Activated CD8-positive, alpha-beta memory T cell treated with anti-CD3 and anti-CD28 coated beads for 36 hours (primary cell): ENCODE measurements around the gene CACNA2D2. TPM values are rescaled to one million over a fixed set of nuclear protein-coding genes. Genes with fewer than 3 reads are reported as not detected.

Source experiments
- CTCF ChIA-PET: fragments of 350-600 bp; sonication (Branson Sonifier 250); formaldehyde crosslinking; loops from one replicate; lab custom pipeline; 2021; ENCODE audit warnings: antibody characterized with exemption; lab: Charles Lee
- POLR2A ChIA-PET: fragments of 350-600 bp; sonication (Branson Sonifier 250); formaldehyde crosslinking; loops from one replicate; lab custom pipeline; 2021; ENCODE audit warnings: antibody characterized with exemption; lab: Charles Lee
- total RNA-seq, 2 experiments: library from RNA; stranded (reverse); gene quantifications; one replicate each; pipeline ENCODE4 v1.2.3, GENCODE V29; 2021

Gene CACNA2D2
- total RNA-seq, 2 experiments from 2014 or later = 0.55 to 0.67 TPM

DNA sequence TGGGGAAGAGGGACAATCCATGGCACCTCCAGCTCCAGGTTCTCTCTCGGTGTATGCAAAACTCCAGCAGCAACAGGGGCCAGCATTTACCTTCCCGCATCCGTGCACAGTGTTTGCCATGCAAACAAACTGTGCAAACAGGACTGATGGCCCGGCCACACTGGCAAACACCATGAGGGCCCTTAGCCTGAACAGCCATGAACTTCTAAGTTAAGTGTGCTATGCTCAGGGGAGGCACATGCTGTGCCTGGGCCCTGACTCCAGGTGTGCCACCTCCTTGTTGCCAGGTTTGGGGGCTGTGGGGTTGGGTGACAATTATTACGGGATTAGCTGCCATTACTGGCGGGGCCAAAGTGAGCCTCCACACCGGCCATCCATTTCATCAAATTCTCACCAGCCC lies 57.5 kb downstream of the CACNA2D2 start:
- POLR2A ChIA-PET = no interaction called here
- CTCF ChIA-PET = interaction anchor here (0.6 to 1.5 kb wide), 3 partner anchors 10 to 1724 kb away, joined by 3 to 4 read pairs (median 3); no protein-coding TSS in a partner anchor

DNA sequence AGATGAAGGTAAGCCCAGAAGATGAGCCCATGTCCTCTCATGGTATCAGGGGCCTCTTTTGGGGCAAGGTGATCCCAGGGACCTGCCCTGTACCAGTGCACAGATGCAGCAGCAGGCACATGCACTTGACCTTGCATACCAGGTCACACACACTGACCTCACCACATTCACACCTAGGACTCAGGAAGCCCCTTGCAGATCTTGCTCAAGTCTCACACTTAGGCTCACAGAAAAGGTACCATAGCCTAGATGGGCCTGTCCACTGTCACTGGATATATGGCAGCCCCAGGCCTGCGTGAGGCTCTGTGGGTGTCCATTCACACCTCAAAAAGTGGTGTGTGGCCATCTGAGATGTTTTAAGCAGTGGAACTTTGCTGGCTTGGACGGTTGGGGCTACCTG lies 58.7 kb downstream of the CACNA2D2 start:
- POLR2A ChIA-PET = no interaction called here
- CTCF ChIA-PET = no interaction called here

DNA sequence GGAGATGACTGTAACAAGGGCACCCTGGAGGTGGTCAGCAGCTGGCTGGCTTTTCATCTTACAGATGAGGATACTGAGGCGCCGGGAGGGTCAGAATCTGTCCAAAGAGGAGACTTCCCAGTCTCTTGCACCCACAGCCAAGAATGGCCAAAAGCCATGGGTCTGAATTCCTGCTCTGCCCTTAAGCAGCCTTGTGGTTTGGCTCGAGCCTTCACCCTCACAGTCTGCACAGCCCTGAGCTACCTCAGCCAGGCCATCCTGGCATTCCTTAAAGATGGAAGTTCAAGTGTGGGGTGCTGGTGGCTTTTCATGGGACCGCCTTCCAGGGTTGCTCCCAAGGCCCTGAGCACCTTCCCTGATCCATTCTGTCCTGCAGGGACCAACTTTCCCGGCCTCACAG lies 59.2 kb downstream of the CACNA2D2 start:
- ChIA-PET POLR2A (no interaction called here), CTCF (no interaction called here)

DNA sequence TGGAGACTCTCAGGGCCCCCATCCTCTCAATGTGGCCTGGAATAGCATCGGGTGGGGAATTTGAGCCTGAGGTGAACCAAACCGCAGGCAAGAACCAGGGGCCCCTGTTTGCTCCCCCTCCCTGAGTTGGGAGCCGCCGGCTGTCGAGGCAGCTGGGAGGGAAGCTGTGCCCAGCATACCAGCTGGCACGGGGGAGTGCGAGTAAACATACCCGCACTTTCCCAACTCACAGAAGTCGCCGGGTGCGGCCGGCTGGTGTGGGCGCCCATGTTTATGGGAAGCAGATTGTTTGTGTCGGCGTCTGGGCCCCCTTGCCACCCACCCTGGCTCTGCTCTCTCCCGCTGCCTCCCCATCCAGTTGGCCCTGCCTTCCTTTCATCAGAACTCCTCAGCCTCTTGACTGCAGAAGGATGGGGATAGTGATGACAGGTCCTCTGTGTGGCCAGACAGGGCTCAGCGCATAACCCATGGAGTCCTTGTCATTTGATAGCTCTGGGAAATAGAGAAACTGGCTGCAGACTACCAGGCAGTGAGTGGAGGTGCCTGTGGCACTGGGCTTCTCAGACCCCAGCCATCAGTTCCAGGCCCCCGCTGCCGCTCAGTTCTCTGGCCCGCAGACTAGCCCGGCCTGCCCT lies 60.4 kb downstream of the CACNA2D2 start:
- POLR2A ChIA-PET = no interaction called here
- CTCF ChIA-PET = interaction anchor here (0.7 kb wide), 1 partner anchor 99 kb away, joined by 3 read pairs; no protein-coding TSS in a partner anchor

DNA sequence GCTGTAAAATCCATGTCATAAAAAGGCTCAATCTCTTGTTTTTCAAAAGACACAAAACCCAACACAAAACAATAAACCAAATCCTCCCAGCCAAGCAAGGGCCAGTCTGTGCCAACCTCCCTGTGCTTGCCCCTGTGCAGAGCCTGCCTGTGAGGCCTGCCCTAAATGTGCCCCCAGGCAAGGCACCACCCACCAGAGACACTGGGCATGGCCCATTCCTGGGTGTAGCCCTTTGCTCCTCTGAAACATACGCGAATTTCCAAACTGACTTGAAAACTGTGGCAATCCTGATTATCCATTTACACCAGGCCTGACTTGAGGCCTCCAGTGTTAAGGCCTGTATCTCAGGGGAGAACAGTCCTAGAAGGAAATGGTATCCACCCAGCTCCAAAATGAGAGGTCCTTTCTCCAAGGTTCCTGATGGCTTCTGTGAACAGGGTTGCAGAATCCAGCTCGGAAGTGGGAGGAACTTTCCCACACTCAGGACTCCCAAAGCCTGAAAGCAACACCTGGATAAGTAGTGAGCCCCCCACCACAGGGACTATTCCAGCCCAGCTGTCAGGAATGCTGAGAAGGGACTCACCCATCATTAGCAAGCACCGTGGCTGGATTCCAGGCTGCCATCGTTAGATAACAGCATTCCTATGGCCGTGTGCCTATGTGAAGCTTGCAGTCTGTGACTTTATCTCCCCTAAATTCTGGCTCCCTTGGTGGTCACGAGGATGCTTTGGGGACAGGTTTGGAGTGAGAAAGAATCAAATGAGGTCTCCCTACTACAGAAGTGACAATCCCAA lies 61.8 kb downstream of the CACNA2D2 start:
- ChIA-PET CTCF (no interaction called here), POLR2A (no interaction called here)

DNA sequence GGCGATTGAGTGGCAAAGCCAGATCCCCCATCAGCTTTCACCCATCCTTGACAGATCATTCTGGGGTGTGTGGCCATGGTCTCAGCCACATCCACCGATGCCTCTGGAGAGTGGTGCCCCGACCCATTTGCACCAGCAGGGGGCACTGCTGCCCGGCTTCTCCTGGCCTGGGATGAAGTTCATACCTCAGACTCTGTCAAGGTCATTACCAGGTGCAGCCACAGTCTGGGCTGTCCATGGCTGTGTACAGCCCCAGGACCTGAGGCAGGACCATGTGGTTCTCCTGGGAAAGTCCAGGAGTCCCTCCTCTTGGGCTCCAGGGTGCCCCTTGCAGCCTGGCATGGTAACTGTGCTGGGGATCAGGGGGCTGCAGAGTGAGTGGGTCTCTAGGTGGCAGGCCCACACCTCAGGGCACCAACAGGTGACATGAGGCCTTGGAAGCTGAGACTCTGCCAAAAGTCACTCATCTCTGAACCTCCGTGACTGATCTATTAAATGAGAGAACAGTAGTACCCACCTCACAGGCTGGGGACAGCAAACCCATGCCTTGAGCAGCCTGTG lies 67.2 kb downstream of the CACNA2D2 start:
- ChIA-PET CTCF (interaction anchor here (0.6 to 5.3 kb wide), 7 partner anchors 9 to 135 kb away, joined by 3 to 30 read pairs (median 3); no protein-coding TSS in a partner anchor), POLR2A (interaction anchor here (0.6 kb wide), 1 partner anchor 210 kb away, joined by 3 read pairs; no protein-coding TSS in a partner anchor)

DNA sequence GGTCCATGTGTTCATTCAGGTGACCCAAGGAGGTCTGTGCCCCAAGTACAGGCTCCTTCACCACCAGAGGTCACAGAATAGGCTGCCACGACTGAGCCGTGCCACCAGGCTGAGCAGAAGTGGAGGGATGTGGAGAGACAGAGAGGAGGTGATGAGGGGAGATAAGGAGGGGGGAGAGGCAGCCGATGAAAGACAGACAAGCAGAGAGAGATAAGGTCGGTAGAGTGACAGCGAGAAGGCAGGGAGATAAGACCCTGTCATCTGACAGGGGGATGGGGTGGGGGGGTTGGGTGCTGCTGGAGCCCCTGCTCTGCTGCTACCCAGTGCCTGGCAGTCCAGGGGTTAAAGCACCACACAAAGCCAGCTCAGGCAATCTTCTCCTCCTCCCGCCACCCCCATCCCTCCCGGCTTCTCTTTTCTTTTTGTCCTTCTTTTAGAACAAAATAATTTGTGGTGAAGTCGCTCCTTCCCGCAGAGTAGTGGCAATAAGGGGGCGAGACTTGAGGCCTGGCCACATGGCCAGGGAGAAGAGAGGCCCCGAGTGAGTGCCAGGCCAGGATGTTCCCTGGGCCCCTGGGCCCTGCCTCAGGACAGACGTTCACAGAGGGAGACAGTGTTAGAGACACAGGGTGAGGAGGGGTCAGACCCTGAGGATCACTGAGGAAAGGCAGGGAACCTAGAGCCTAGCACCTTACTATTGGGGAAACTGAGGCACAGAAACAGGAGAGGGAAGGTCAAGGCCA lies 67.9 kb downstream of the CACNA2D2 start:
- POLR2A ChIA-PET = no interaction called here

DNA sequence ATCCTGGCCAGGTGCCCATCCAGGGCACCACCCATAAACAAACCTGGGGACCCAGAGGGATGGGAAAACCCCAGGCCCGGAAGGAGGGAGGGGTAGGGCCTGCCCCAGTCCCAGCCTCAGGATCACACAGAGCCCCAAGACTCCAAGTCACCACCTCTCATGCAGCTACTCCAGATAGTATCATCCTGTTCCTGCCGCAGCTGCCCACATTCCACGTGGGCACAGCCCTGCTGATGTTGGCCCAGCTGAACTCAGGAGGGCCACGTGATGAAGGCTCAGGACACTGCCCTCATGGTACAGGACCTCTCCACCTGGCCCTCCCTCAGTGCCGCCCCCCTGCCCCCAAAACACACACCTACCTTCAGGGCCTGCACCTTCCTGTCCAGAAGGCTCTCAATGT lies 69.5 kb downstream of the CACNA2D2 start:
- ChIA-PET CTCF (interaction anchor here (0.7 to 5.3 kb wide), 4 partner anchors 10 to 116 kb away, joined by 3 to 30 read pairs (median 8); no protein-coding TSS in a partner anchor), POLR2A (no interaction called here)

More for the DNA sequence above, 67.9 kb downstream of the CACNA2D2 start:
- CTCF ChIA-PET = interaction anchor here (0.6 to 5.3 kb wide), 7 partner anchors 10 to 136 kb away, joined by 3 to 30 read pairs (median 3); no protein-coding TSS in a partner anchor

DNA sequence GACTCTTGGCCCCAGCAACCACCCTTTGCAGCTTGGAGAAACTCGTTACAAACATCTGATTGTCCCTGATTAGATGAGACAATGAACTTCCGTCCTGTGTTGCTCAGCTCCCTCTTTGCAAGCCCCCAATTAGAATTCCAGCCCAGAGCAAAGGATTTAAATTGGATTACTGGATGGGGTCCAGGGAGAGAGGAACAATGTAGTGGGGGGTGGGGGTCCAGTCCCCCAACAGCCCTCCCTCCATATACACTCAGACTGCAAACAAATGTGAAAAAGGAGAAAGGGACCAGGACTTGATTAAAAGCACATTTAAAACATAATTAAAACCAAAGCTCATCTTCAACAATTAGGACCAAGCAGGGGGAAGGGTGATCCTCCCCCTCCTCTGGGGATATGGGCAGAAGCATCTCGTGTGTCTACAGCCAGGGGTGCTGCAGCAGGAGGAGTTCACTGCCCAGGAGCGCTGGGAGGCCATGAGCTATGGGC lies 72.4 kb downstream of the CACNA2D2 start:
- POLR2A ChIA-PET = no interaction called here
- CTCF ChIA-PET = interaction anchor here (1.2 to 4.3 kb wide), 3 partner anchors 12 to 111 kb away, joined by 3 to 16 read pairs (median 6); no protein-coding TSS in a partner anchor

DNA sequence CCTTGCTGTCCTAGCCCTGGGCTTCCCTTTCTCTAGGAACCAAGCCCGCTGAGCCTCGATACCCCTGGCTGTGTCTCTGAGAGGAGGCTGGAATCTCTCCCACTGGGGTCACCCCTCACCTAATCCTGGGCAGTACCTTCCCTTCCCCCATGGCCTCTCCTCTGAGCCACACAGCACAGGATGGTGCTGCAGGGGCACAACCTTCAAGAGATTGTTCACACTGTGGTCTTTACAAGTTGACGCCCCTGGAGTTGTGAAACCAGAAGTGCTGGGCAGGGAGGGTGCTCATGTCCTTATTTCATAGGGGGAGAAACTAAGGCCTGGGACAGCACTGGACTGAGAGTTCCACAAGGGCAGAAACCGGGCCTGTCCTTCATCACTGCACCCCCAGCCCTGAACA lies 73.2 kb downstream of the CACNA2D2 start:
- ChIA-PET CTCF (interaction anchor here (1.3 to 4.3 kb wide), 2 partner anchors 20 to 112 kb away, joined by 3 to 16 read pairs; no protein-coding TSS in a partner anchor), POLR2A (no interaction called here)

DNA sequence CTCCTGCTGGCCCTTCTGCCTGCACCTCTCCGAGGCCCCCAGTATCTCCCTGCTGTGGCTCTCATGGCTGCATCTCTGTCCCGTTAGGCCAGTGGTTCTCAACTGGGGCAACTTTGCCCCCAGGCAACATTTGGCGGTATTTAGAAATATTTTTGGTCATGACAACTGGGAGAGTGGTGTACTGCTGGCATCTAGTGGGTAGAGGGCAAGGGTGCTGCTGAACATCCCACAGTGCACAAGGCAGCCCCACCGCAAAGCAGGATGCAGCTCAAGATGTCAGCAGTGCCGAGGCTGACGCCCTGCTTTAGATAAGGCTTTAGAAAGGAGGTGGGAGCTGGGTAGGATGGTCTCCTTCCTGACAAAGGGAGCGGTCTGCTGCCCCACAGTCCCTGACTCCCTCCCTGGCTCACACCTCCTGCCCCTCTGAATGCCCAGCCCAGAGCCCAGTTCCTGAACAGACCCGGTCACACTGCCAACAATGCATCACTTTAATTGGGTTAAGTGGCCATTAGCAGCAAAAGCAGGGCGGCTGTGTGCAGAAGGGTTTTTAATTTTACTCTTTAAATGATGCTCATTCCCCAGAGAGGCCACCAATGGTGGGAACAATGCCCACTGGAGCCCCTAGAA lies 75.3 kb downstream of the CACNA2D2 start:
- ChIA-PET POLR2A (no interaction called here), CTCF (interaction anchor here (1.4 to 4.3 kb wide), 2 partner anchors 83 to 114 kb away, joined by 3 to 16 read pairs; partner anchors contain the start of gene ZMYND10)

DNA sequence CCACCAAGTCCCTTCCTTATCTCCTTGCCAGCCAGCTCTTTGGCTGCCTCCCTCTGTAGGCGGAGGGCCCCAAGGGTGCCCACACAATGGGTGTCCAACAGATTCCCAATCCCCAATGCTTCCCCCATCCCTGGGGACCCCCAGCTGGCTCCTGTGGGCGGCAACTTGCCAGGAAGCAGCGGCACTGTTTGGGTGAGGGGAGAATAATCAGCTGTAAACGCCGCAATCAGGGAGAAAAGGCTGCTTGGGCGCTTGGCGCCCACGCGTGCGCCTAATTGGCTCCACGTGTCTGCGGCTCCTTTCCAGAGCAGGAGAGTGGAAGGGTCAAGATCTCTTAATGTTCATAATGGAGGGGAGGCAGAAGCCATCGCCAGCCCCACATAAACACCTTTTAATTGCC lies 76.2 kb downstream of the CACNA2D2 start:
- ChIA-PET POLR2A (no interaction called here), CTCF (interaction anchor here (1.4 to 2.3 kb wide), 3 partner anchors 10 to 115 kb away, joined by 3 to 8 read pairs (median 6); partner anchors contain the start of gene ZMYND10)

DNA sequence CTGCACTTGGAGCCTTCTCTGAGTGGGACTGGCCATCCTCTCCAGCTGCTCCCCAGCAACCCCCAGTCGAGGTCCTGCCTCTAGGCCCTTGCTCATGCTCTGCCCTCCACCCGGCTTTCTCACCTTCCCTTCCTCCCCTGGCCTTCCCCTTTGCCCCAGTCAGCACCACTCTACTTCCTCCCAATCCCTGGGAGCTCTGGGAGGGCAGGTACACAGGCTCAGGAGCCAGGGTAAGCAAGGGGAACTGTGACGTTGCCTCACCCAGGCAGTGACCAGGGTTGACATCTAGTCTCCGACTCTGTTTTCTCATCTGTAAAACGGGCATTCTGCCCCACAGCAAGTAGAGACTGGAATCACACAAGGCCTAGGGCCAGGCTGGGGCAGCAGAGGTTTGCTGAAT lies 77.5 kb downstream of the CACNA2D2 start:
- ChIA-PET CTCF (interaction anchor here (2.1 to 2.3 kb wide), 2 partner anchors 11 to 117 kb away, joined by 6 to 8 read pairs; no protein-coding TSS in a partner anchor), POLR2A (no interaction called here)

DNA sequence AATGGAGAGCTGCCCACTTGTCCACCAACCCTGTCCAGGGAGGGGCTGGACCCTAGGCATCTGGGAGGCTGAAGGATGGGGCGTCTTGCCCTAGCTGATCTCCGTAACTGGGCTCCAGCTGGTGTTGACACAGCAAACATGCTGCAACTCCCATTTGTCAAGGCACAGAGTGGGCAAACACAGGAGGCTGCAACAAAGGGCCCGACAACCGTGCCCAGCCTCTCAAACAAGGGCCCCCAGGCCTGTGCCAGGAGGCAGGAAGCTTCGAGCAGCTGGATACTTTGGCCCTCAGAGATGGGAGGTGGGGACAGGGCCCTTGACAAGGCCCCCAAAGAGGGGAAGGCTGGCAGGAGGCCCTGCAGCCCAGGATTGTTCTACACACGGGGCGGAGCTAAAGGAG lies 79.9 kb downstream of the CACNA2D2 start:
- ChIA-PET POLR2A (no interaction called here), CTCF (interaction anchor here (0.8 kb wide), 1 partner anchor 11 kb away, joined by 3 read pairs; no protein-coding TSS in a partner anchor)

DNA sequence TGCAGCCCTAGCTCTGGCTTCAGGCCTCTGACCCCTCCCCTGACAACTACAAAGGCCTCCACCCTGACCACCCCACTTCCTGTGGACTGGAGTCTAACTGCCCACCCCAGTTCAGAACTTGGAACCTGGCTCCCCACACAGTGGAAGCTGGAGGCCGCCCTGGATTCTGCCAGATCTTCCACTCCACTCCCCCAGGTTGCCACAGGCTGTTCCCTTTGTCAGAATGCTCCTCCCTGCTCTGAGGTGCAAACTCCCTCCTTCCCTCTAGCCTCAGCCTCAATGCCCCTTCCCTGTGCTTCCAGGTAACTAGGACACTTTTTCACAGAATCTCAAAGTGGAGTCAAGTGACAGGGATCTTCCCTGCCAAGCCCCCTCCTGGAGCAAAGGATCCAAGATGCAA lies 81.3 kb downstream of the CACNA2D2 start:
- ChIA-PET CTCF (no interaction called here), POLR2A (no interaction called here)

DNA sequence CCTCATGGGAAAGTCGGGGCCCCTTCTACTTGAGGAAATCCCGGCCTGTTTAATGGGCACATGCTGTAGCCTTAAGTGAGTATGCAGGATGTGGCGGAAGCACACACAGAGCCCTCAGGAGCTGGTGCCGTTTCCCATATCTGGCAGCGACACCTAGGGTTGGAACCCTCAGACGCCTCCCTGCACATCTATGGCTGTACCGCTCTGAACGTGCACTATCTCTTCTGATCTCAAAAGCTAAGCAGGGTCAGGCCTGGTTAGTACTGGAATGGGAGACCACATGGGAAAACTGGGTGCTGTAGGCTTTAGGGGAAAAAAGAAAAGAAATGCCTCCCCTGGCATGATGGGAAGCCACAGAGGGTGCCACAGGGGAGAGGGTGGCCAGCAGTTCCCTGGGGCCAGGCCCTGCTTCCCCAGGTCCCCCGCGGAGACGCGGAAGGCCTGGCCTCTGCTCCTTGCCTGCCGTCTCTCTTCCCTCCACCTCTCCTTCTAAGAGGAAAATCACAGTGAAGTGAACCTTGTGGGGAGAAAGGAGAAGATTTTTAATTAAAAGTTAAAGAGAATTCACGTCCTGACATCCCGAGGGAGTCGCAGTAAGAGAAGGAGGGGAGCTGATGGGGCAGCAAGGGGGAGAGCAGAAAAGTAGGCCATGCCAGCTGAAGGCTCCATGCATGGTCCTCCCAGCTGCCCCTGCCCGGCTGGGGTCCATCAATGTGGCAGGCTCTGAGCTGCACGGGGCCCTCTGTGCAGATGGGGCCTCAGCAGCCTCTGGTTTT lies 83.7 kb downstream of the CACNA2D2 start:
- POLR2A ChIA-PET = no interaction called here
- CTCF ChIA-PET = interaction anchor here (0.7 to 1.6 kb wide), 4 partner anchors 9 to 197 kb away, joined by 3 to 6 read pairs (median 4); partner anchors contain the start of gene MAPKAPK3

DNA sequence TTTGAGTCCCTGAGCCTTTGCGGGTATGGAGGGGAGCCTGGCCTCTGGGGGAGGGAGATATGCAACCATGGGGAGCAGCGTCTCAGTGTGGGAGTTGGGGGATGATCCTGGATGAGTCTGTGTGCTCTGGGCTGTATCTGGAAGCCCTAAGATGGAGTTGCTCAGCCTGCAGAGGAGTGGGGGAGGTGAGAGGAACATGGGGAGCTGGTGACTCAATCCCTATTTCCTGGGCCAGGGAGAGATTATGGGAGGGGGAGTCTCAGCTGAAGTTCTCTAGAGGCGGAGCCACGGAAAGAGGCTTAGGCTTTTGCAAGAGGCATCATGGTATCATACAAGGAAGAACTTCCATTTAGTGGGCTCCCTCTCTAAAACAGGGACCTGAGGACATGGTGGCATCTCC lies 84.6 kb downstream of the CACNA2D2 start:
- ChIA-PET POLR2A (no interaction called here), CTCF (interaction anchor here (0.7 to 1.6 kb wide), 2 partner anchors 12 to 131 kb away, joined by 3 to 6 read pairs; no protein-coding TSS in a partner anchor)
